ENCODE data around the gene ADARB1.
A peak's percentile ranks its signal among the peaks of the same experiment; 100 is the strongest.

ADARB1 gene

DNA sequence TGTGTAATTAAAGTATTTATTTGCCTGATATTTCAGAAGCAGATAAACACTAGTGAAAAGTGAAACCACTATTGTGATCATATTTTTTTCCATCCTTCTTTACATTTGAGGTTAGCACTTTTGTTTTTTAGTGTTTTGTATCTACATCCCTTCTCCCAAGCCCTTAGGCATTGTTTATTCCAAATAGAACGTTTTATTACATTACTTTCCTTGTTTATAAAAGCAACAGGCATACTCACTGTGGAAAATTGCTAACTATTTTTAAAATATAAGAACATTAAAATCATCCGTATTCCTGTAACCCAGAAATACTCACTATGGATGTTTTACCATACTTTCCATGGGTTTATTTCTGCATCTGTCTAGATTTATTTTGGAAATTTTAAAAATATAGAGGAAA, 109.5 kb downstream of the ADARB1 start (continued):
- TF ChIP-seq, protein P1, sequence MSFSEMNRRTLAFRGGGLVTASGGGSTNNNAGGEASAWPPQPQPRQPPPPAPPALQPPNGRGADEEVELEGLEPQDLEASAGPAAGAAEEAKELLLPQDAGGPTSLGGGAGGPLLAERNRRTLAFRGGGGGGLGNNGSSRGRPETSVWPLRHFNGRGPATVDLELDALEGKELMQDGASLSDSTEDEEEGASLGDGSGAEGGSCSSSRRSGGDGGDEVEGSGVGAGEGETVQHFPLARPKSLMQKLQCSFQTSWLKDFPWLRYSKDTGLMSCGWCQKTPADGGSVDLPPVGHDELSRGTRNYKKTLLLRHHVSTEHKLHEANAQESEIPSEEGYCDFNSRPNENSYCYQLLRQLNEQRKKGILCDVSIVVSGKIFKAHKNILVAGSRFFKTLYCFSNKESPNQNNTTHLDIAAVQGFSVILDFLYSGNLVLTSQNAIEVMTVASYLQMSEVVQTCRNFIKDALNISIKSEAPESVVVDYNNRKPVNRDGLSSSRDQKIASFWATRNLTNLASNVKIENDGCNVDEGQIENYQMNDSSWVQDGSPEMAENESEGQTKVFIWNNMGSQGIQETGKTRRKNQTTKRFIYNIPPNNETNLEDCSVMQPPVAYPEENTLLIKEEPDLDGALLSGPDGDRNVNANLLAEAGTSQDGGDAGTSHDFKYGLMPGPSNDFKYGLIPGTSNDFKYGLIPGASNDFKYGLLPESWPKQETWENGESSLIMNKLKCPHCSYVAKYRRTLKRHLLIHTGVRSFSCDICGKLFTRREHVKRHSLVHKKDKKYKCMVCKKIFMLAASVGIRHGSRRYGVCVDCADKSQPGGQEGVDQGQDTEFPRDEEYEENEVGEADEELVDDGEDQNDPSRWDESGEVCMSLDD (tag by site-specific recombination; IDR thresholded peaks at IDR 0.05), result no peak
- TF ChIP-seq WT1 (tag by site-specific recombination; IDR thresholded peaks at IDR 0.05) (no peak), ZNF791 (tag by site-specific recombination; IDR thresholded peaks at IDR 0.05) (no peak), ZNF341 (tag by site-specific recombination; IDR thresholded peaks at IDR 0.05; ENCODE audit: low read depth) (no peak), ZNF114 (tag by site-specific recombination; IDR thresholded peaks at IDR 0.05) (no peak), ZSCAN16 (tag by site-specific recombination; IDR thresholded peaks at IDR 0.05) (no peak), ZNF404 (tag by site-specific recombination; IDR thresholded peaks at IDR 0.05) (no peak), GLI4 (tag by site-specific recombination; IDR thresholded peaks at IDR 0.05) (no peak)
- TF ChIP-seq, protein P2, sequence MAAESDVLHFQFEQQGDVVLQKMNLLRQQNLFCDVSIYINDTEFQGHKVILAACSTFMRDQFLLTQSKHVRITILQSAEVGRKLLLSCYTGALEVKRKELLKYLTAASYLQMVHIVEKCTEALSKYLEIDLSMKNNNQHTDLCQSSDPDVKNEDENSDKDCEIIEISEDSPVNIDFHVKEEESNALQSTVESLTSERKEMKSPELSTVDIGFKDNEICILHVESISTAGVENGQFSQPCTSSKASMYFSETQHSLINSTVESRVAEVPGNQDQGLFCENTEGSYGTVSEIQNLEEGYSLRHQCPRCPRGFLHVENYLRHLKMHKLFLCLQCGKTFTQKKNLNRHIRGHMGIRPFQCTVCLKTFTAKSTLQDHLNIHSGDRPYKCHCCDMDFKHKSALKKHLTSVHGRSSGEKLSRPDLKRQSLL (tag by site-specific recombination; IDR thresholded peaks at IDR 0.05), result no peak
- TF ChIP-seq, protein P3, sequence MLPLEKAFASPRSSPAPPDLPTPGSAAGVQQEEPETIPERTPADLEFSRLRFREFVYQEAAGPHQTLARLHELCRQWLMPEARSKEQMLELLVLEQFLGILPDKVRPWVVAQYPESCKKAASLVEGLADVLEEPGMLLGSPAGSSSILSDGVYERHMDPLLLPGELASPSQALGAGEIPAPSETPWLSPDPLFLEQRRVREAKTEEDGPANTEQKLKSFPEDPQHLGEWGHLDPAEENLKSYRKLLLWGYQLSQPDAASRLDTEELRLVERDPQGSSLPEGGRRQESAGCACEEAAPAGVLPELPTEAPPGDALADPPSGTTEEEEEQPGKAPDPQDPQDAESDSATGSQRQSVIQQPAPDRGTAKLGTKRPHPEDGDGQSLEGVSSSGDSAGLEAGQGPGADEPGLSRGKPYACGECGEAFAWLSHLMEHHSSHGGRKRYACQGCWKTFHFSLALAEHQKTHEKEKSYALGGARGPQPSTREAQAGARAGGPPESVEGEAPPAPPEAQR (tag by site-specific recombination; IDR thresholded peaks at IDR 0.05), result no peak

DNA sequence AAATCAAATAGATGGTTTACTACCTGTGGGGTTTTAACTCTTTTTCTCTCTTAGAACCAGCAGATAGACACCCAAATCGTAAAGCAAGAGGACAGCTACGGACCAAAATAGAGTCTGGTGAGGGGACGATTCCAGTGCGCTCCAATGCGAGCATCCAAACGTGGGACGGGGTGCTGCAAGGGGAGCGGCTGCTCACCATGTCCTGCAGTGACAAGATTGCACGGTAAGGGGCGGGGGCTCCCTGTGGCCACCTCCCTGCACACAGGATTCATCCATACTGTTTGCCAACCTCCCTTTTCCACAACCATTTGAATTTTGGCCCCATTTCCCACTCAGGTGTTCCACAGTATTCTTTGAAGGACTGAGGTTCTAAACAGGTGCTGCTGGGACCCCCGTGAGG, 110.5 kb downstream of the ADARB1 start:
- no peak overlapping the region for H3K4me3 ChIP-seq (ENCODE audit: low read depth, low read length)
- H3K9me3 ChIP-seq (ENCODE audit: control insufficient read depth, insufficient read depth, low read depth, low read length), result no peaks in the 10 kb centered on the region
- no peaks in the 10 kb centered on the region for H3K4me1 ChIP-seq (ENCODE audit: control insufficient read depth, insufficient read depth, low read length)
- peaks cover 4 to 33% of the 10 kb centered on the region in 2 experiments; a peak in 2 of 3 replicates for H3K36me3 ChIP-seq (ENCODE audit: control insufficient read depth in 2 of 2, insufficient read depth in 1 of 2, low read length in 2 of 2)
- POLR2A ChIA-PET, result no interaction called here
- TF ChIP-seq KLF9 (tag by site-specific recombination; IDR thresholded peaks at IDR 0.05; ENCODE audit: low read depth) (no peak), ZBTB21 (tag by site-specific recombination; IDR thresholded peaks at IDR 0.05) (no peak)
- H3K27ac ChIP-seq (ENCODE audit: extremely low read depth, low read depth, low read length), result no peak overlapping the region
- CTCF ChIA-PET, result no interaction called here

DNA sequence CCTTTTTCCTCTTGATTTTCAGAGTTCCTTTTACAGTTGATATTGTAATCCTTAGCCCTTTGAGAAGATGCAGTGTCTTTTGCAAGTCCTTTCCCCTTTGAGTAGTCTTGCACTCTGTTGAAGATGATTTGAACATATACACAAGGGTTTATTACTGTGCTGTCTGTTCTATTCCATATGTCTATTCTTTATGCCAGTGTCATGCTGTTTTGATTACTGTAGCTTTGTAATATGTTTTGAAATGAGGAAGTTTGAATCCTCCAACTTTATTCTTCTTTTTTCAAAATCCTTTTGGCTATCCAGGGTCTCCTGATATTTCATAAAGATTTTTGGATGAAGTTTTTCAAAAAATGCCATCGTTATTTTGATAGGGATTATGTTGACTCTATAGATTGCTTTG, 112.3 kb downstream of the ADARB1 start:
- no peaks in the 10 kb centered on the region for H3K4me1 ChIP-seq (ENCODE audit: control insufficient read depth, insufficient read depth, low read length)
- H3K9me3 ChIP-seq (ENCODE audit: control insufficient read depth, insufficient read depth, low read depth, low read length), result no peaks in the 10 kb centered on the region
- ChIA-PET CTCF (interaction anchor here (1.6 kb wide), 1 partner anchor 48 kb away, joined by 3 read pairs; no protein-coding TSS in a partner anchor), POLR2A (no interaction called here)
- H3K4me3 ChIP-seq (ENCODE audit: low read depth, low read length), result no peak overlapping the region
- H3K36me3 ChIP-seq (ENCODE audit: control insufficient read depth in 2 of 2, insufficient read depth in 1 of 2, low read length in 2 of 2), result peaks cover 4 to 33% of the 10 kb centered on the region in 2 experiments; a peak in 2 of 3 replicates
- no peak overlapping the region for H3K27ac ChIP-seq (ENCODE audit: extremely low read depth, low read depth, low read length)
- TF ChIP-seq, protein P4, sequence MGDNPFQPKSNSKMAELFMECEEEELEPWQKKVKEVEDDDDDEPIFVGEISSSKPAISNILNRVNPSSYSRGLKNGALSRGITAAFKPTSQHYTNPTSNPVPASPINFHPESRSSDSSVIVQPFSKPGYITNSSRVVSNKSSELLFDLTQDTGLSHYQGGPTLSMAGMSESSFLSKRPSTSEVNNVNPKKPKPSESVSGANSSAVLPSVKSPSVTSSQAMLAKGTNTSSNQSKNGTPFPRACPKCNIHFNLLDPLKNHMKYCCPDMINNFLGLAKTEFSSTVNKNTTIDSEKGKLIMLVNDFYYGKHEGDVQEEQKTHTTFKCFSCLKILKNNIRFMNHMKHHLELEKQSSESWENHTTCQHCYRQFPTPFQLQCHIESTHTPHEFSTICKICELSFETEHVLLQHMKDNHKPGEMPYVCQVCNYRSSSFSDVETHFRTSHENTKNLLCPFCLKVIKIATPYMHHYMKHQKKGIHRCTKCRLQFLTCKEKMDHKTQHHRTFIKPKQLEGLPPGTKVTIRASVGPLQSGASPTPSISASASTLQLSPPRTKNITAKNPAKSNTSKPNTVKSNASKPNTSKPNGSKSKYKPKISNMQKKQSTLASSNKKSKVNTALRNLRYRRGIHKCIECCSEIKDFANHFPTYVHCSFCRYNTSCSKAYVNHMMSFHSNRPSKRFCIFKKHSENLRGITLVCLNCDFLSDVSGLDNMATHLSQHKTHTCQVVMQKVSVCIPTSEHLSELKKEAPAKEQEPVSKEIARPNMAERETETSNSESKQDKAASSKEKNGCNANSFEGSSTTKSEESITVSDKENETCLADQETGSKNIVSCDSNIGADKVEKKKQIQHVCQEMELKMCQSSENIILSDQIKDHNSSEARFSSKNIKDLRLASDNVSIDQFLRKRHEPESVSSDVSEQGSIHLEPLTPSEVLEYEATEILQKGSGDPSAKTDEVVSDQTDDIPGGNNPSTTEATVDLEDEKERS (tag by site-specific recombination; IDR thresholded peaks at IDR 0.05), result peak; percentile 99
- TF ChIP-seq SETDB1 (IDR thresholded peaks at IDR 0.05; ENCODE audit: insufficient read length, low read length) (peak; percentile 50), ZFP41 (tag by site-specific recombination; IDR thresholded peaks at IDR 0.05; ENCODE audit: borderline replicate concordance) (no peak)
